ENCODE data around the gene TOMM20. TPM values are rescaled to one million over a fixed set of nuclear protein-coding genes. Genes with fewer than 3 reads are reported as not detected.

The TOMM20 gene
- total RNA-seq, 1 donor from 2014 or later = 87.4 TPM

GRCh38 chr1:235067396-235068157 lies 61.1 kb downstream of the TOMM20 start:
- no peaks in the 10 kb centered on the region for H3K27me3 ChIP-seq
- no peak for TF ChIP-seq CTCF (IDR thresholded peaks at IDR 0.05)
- DNase-seq = peak; percentile 87
- ATAC-seq = peak; percentile 94
- peaks cover 36% of the 10 kb centered on the region for H3K4me1 ChIP-seq
- H3K27ac ChIP-seq = peak overlapping the region; percentile 70
- H3K9me3 ChIP-seq = no peaks in the 10 kb centered on the region
- no peaks in the 10 kb centered on the region for H3K36me3 ChIP-seq
- intact Hi-C loops (cut with DNase I) = loop anchor here (10.0 kb wide), 1 partner anchor 73 kb away; no protein-coding TSS in a partner anchor
- no peak overlapping the region for H3K4me3 ChIP-seq

- peak overlapping the region; percentile 42 for H3K27ac ChIP-seq
- peaks cover 28% of the 10 kb centered on the region for H3K4me1 ChIP-seq
- no peaks in the 10 kb centered on the region for H3K27me3 ChIP-seq
- no peak for ATAC-seq
- intact Hi-C loops (cut with DNase I) = loop anchor here (10.0 kb wide), 1 partner anchor 68 kb away; no protein-coding TSS in a partner anchor
- no peaks in the 10 kb centered on the region for H3K9me3 ChIP-seq
- no peak for TF ChIP-seq CTCF (IDR thresholded peaks at IDR 0.05)
- H3K4me3 ChIP-seq = no peak overlapping the region
- no peaks in the 10 kb centered on the region for H3K36me3 ChIP-seq
- peak; percentile 40 for DNase-seq
Measured at GRCh38 chr1:235063068-235063765, 65.4 kb downstream of the TOMM20 start.

- peak; percentile 51 for ATAC-seq
- intact Hi-C loops (cut with DNase I) = loop anchor here (10.0 kb wide), 1 partner anchor 66 kb away; no protein-coding TSS in a partner anchor
- no peaks in the 10 kb centered on the region for H3K36me3 ChIP-seq
- DNase-seq = no peak
- peaks cover 16% of the 10 kb centered on the region for H3K4me1 ChIP-seq
- H3K4me3 ChIP-seq = no peak overlapping the region
- H3K9me3 ChIP-seq = no peaks in the 10 kb centered on the region
- no peak overlapping the region for H3K27ac ChIP-seq
- TF ChIP-seq CTCF (IDR thresholded peaks at IDR 0.05) = no peak
- no peaks in the 10 kb centered on the region for H3K27me3 ChIP-seq
Measured at GRCh38 chr1:235060607-235061470, 67.8 kb downstream of the TOMM20 start.

Other genes starting within 250 kb of the TOMM20 start
- gene RBM34, start 32.4 kb upstream of the TOMM20 start, total RNA-seq = 60.5 TPM
- gene ARID4B, start 199.3 kb upstream of the TOMM20 start, total RNA-seq = 38.7 TPM
- gene GGPS1, start 199.7 kb upstream of the TOMM20 start, total RNA-seq = 33.1 TPM
- gene TBCE, start 238.6 kb upstream of the TOMM20 start, total RNA-seq = 27.2 TPM

Measured in upper lobe of right lung (tissue), 1 donor.